ENCODE measurements around the gene TRANK1.

GRCh38 chr3:36928220-36928619, 16.6 kb downstream of the TRANK1 start:
- TF ChIP-seq EZH2 (IDR thresholded peaks at IDR 0.05; ENCODE audit: insufficient read depth, poor library complexity, severe bottlenecking) (no peak), EZH2phosphoT487 (IDR thresholded peaks at IDR 0.05; ENCODE audit: insufficient read depth, low read depth) (no peak)
